ENCODE measurements around the gene KATNA1.

KATNA1 gene

DNA sequence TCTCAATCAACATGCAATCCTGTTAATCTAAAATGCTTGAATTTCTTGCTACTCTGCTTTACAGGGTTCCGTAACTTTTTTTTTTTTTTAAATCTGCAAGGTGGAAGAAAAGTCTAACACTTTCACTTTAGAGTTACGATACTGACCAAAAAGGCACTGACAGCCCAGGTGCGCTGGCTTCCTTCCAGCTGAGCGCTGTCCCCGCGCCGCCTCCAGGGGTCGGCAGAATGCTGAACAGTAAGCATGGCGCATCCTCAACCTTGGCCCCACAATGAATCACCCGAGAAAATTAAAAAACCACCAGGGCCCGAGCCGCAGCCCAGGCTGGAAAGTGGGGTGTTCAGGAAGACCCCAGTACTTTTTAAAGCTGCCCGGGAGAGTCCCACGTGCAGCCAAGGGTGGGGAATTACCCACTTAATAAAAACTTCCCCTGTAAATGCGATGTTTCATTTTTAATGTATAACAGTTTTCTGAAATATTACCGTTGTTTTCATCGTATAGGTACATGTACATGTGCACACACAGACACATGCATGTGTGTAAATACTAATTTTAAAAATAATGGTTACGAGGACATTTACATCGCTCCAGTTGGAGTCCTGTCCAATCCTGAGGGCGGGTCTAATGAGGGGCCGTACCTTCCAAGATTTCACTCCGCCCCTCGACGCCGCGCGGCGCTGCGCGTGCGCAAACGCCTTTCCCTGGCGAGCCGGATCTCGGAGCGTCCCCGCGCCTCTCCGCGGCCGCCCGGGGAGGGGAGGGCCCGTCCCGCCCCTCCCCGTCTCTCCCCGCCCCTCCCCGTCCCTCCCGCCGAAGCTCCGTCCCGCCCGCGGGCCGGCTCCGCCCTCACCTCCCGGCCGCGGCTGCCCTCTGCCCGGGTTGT, 82.7 kb downstream of the KATNA1 start, which contains the start of gene GINM1:
Gene GINM1 (plus strand): TSS at position 849 of the 883 bp plus-strand sequence. CDS start 40 bp downstream, outside the sequence.
- Histone ChIP-seq H3K36me3 (ENCODE audit: insufficient read depth, low read length) (peaks cover 3% of the 10 kb centered on the region; the same call in 1 of the 2 replicates), H3K27ac (ENCODE audit: low read depth, low read length, poor library complexity, severe bottlenecking) (peak within 1 kb of the TSS; percentile 89), H4K20me1 (ENCODE audit: insufficient read depth, low read length) (no peaks in the 10 kb centered on the region), H3K4me3 (ENCODE audit: low read depth, low read length, poor library complexity, severe bottlenecking) (peak within 1 kb of the TSS; percentile 99), H3K79me2 (ENCODE audit: insufficient read depth, low read length) (peaks cover 27% of the 10 kb centered on the region), H2AFZ (ENCODE audit: low read length) (peak within 1 kb of the TSS; percentile 52; the same call in 1 of the 2 replicates), H3K4me2 (ENCODE audit: low read length) (peak within 1 kb of the TSS; percentile 91), H3F3A (ENCODE audit: insufficient read depth, low read length) (no peaks in the 10 kb centered on the region), H3K4me1 (ENCODE audit: insufficient read depth, low read length, severe bottlenecking) (peaks cover 25% of the 10 kb centered on the region), H3K9me2 (ENCODE audit: low read depth, low read length) (no peaks in the 10 kb centered on the region), H3K9ac (ENCODE audit: low read length) (peak within 1 kb of the TSS; percentile 99), H3K9me3 (ENCODE audit: low read length) (no peaks in the 10 kb centered on the region), H3K27me3 (ENCODE audit: insufficient read depth, low read length) (no peaks in the 10 kb centered on the region)
- TF ChIP-seq, protein P1, sequence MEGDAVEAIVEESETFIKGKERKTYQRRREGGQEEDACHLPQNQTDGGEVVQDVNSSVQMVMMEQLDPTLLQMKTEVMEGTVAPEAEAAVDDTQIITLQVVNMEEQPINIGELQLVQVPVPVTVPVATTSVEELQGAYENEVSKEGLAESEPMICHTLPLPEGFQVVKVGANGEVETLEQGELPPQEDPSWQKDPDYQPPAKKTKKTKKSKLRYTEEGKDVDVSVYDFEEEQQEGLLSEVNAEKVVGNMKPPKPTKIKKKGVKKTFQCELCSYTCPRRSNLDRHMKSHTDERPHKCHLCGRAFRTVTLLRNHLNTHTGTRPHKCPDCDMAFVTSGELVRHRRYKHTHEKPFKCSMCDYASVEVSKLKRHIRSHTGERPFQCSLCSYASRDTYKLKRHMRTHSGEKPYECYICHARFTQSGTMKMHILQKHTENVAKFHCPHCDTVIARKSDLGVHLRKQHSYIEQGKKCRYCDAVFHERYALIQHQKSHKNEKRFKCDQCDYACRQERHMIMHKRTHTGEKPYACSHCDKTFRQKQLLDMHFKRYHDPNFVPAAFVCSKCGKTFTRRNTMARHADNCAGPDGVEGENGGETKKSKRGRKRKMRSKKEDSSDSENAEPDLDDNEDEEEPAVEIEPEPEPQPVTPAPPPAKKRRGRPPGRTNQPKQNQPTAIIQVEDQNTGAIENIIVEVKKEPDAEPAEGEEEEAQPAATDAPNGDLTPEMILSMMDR (IDR thresholded peaks at IDR 0.05; ENCODE audit: low read length), result peak; percentile 87
- no peak for TF ChIP-seq EZH2 (IDR thresholded peaks at IDR 0.05; ENCODE audit: borderline replicate concordance, low read length)

DNA sequence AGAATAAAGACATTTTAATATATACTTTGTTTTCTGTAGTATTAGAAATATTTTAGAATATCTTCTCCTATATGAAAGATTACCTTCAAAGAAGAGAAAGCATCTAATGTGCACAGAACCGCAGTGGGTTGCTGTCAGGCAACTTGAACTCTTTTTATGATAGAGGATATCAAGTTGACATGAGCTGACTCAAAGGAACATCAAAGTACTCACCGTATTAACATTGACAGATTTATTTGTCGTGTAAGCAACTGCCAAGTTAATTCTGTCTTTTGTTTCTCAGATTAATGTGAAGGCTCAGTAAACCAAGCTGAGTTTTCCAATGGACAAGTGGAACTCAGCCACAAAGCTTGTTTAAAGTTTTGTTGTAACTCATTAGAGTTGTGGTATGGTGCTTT, 84.6 kb downstream of the KATNA1 start:
- Histone ChIP-seq H3K4me1 (ENCODE audit: insufficient read depth, low read length, severe bottlenecking) (peaks cover 25% of the 10 kb centered on the region), H3K27me3 (ENCODE audit: insufficient read depth, low read length) (no peaks in the 10 kb centered on the region), H3K79me2 (ENCODE audit: insufficient read depth, low read length) (peaks cover 14% of the 10 kb centered on the region), H3K27ac (ENCODE audit: low read depth, low read length, poor library complexity, severe bottlenecking) (no peak overlapping the region), H3K9me2 (ENCODE audit: low read depth, low read length) (no peaks in the 10 kb centered on the region), H3F3A (ENCODE audit: insufficient read depth, low read length) (no peaks in the 10 kb centered on the region), H3K36me3 (ENCODE audit: insufficient read depth, low read length) (peaks cover 3% of the 10 kb centered on the region; the same call in 1 of the 2 replicates), H3K4me2 (ENCODE audit: low read length) (no peak overlapping the region), H4K20me1 (ENCODE audit: insufficient read depth, low read length) (no peaks in the 10 kb centered on the region), H2AFZ (ENCODE audit: low read length) (0 out of 2 replicates have a peak overlapping the region, but pooled peaks have one; percentile 4), H3K4me3 (ENCODE audit: low read depth, low read length, poor library complexity, severe bottlenecking) (no peak overlapping the region), H3K9ac (ENCODE audit: low read length) (no peak overlapping the region), H3K9me3 (ENCODE audit: low read length) (no peaks in the 10 kb centered on the region)
- TF ChIP-seq, protein P1 (IDR thresholded peaks at IDR 0.05; ENCODE audit: low read length), result no peak
- TF ChIP-seq EZH2 (IDR thresholded peaks at IDR 0.05; ENCODE audit: borderline replicate concordance, low read length), result no peak

DNA sequence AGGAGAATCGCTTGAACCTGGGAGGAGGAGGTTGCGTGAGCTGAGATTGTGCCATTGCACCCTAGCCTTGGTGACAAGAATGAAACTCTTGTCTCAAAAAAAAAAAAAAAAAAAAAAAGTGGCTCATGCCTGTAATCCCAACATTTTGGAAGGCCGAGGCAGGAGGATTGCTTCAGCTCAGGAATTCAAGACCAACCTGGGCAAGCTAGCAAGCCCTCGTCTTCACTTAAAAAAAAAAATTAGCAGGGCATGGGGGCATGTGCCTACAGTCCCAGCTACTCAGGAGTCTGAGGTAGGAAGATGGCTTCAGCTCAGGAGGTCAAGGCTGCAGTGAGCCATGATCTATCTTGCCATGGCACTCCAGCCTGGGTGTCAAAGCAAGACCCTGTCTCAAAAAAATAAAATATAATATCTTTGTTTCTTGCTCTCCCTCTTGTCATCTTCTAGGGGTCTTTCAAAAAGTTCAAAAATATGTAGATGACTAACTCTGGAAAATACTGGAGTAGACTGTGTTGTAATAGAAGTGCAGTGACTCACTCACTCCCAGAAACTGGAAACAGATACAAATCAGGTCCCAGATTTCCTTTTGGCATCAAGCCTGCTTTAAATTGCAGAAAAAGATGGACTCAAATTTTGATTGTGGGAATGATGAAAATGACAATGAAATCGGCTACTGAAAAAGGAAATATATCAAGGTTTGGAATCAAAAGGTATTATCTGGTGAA, 85.1 kb downstream of the KATNA1 start:
- no peaks in the 10 kb centered on the region for H4K20me1 ChIP-seq (ENCODE audit: insufficient read depth, low read length)
- H2AFZ ChIP-seq (ENCODE audit: low read length), result no peak overlapping the region
- H3K4me3 ChIP-seq (ENCODE audit: low read depth, low read length, poor library complexity, severe bottlenecking), result no peak overlapping the region
- H3K79me2 ChIP-seq (ENCODE audit: insufficient read depth, low read length), result peaks cover 10% of the 10 kb centered on the region
- H3F3A ChIP-seq (ENCODE audit: insufficient read depth, low read length), result no peaks in the 10 kb centered on the region
- H3K4me1 ChIP-seq (ENCODE audit: insufficient read depth, low read length, severe bottlenecking), result peaks cover 25% of the 10 kb centered on the region
- H3K9ac ChIP-seq (ENCODE audit: low read length), result no peak overlapping the region
- H3K9me3 ChIP-seq (ENCODE audit: low read length), result no peaks in the 10 kb centered on the region
- no peaks in the 10 kb centered on the region for H3K9me2 ChIP-seq (ENCODE audit: low read depth, low read length)
- peaks cover 3% of the 10 kb centered on the region; the same call in 1 of the 2 replicates for H3K36me3 ChIP-seq (ENCODE audit: insufficient read depth, low read length)
- TF ChIP-seq EZH2 (IDR thresholded peaks at IDR 0.05; ENCODE audit: borderline replicate concordance, low read length), result no peak
- TF ChIP-seq, protein P1 (IDR thresholded peaks at IDR 0.05; ENCODE audit: low read length), result no peak
- H3K27me3 ChIP-seq (ENCODE audit: insufficient read depth, low read length), result no peaks in the 10 kb centered on the region
- no peak overlapping the region for H3K27ac ChIP-seq (ENCODE audit: low read depth, low read length, poor library complexity, severe bottlenecking)
- no peak overlapping the region for H3K4me2 ChIP-seq (ENCODE audit: low read length)
